K562 (cell line): ENCODE results near the gene FAM83D. TPM values are rescaled to one million over a fixed set of nuclear protein-coding genes. Genes with fewer than 3 reads are reported as not detected.

Experiments used
- ATAC-seq: fragments of 200-7000 bp; cut with Tn5 transposase; 3 replicates; pipeline ENCODE4 v1.9.1; 2020; ENCODE audit warnings: moderate library complexity
- BruUV-seq: library from RNA; stranded (reverse); fragments of 400-500 nt; replicated peaks from 2 replicates; lab custom pipeline; 2021; lab: Mats Ljungman, UMichigan
- CTCF ChIA-PET: fragments of 300-600 bp; formaldehyde crosslinking; extraction: SDS; loops from one replicate; lab custom pipeline; 2021; ENCODE audit warnings: low intra/inter-chr PET ratio; lab: Yijun Ruan, JAX
- POLR2A ChIA-PET: fragments of 300-600, 350-650 bp; sonication (Branson Sonifier 250); formaldehyde crosslinking; extraction: SDS; loops from one replicate; lab custom pipeline; 2021; ENCODE audit warnings: antibody characterized with exemption, inconsistent platforms; lab: Yijun Ruan, JAX
- DNase-seq, 4 experiments: peaks; one replicate each; pipeline versions ENCODE4 v3.0.0 to v3.0.0-alpha.2; 2011 to 2018; ENCODE audit warnings: low spot score in 3 of 4, mixed read lengths in 3 of 4; ENCODE audit errors: extremely low read depth in 1 of 4
- FAIRE-seq: peaks from 2 replicates; lab custom pipeline; 2011; peaks lifted over from hg19 to GRCh38; lab: Jason Lieb, UNC
- H2AFZ ChIP-seq: 2 replicates; pipeline ENCODE4 v1.6.0; 2011; ENCODE audit warnings: low read depth, low read length, control low read depth, inconsistent platforms
- H3K27ac ChIP-seq: fragments of 200-600 bp; 3 replicates; pipeline ENCODE4 v1.8.0; 2011; ENCODE audit warnings: low read depth, mild to moderate bottlenecking, control low read depth, inconsistent platforms, low read length, moderate library complexity, mixed read lengths; ENCODE audit errors: extremely low read depth
- H3K27me3 ChIP-seq, 2 experiments: fragments of 300-600 bp in 1 of 2; 2 replicates in 1 of 2; 3 replicates in 1 of 2; pipeline versions ENCODE4 v1.6.0 to v1.8.0; 2011; ENCODE audit warnings: inconsistent platforms in 2 of 2, low read length in 2 of 2, mild to moderate bottlenecking in 1 of 2, mixed read lengths in 1 of 2, moderate library complexity in 1 of 2; ENCODE audit not compliant: control insufficient read depth in 2 of 2, insufficient read depth in 2 of 2
- H3K36me3 ChIP-seq: fragments of 300-600 bp; 3 replicates; pipeline ENCODE4 v1.8.0; 2011; ENCODE audit warnings: mild to moderate bottlenecking, low read length, inconsistent platforms; ENCODE audit not compliant: control insufficient read depth, insufficient read depth
- H3K4me1 ChIP-seq, 2 experiments: fragments of 200-600 bp in 1 of 2; replicated peaks in 1 of 2; 2 replicates in 1 of 2; 3 replicates in 1 of 2; pipeline versions ENCODE4 v1.5.1 to v1.8.0; 2011; ENCODE audit warnings: inconsistent platforms in 2 of 2, low read length in 2 of 2, mild to moderate bottlenecking in 1 of 2, mixed read lengths in 1 of 2, moderate library complexity in 1 of 2; ENCODE audit not compliant: control insufficient read depth in 2 of 2, insufficient read depth in 2 of 2
- H3K4me2 ChIP-seq: 2 replicates; pipeline ENCODE4 v1.6.1; 2011; ENCODE audit warnings: low read length, control low read depth, inconsistent platforms, mixed read lengths; ENCODE audit not compliant: insufficient read depth
- H3K4me3 ChIP-seq: fragments of 200-600 bp; sonication (generic), shearing (Covaris generic); 2 replicates; pipeline ENCODE4 v1.5.1; 2016; ENCODE audit warnings: control low read depth, inconsistent platforms
- H3K79me2 ChIP-seq: fragments of 200-600 bp; 3 replicates; pipeline ENCODE4 v1.8.0; 2011; ENCODE audit warnings: low read length, inconsistent platforms; ENCODE audit not compliant: control insufficient read depth, insufficient read depth
- H3K9ac ChIP-seq, 2 experiments: 2 replicates each; pipeline versions ENCODE4 v1.6.0 to v1.6.1; 2011; ENCODE audit warnings: low read depth in 2 of 2, low read length in 2 of 2, control low read depth in 1 of 2, inconsistent platforms in 1 of 2, mild to moderate bottlenecking in 1 of 2, mixed read lengths in 1 of 2; ENCODE audit not compliant: insufficient read depth in 1 of 2
- H3K9me1 ChIP-seq: one replicate; pipeline ENCODE4 v1.6.0; 2011; ENCODE audit warnings: inconsistent platforms, mild to moderate bottlenecking, low read length, moderate library complexity; ENCODE audit not compliant: control insufficient read depth, insufficient read depth
- H3K9me3 ChIP-seq: replicated peaks from 2 replicates; pipeline ENCODE4 v1.5.1; 2011; ENCODE audit warnings: low read depth, low read length, inconsistent platforms; ENCODE audit not compliant: control insufficient read depth, insufficient read depth
- H4K20me1 ChIP-seq: replicated peaks from 2 replicates; pipeline ENCODE4 v1.6.1; 2011; ENCODE audit warnings: low read length, inconsistent platforms, mixed read lengths; ENCODE audit not compliant: control insufficient read depth, insufficient read depth
- BDP1 ChIP-seq: IDR thresholded peaks from 3 replicates; pipeline ENCODE4 v1.6.1; 2011; ENCODE audit not compliant: insufficient read length, insufficient read depth
- C11orf30 ChIP-seq: fragments of 450-650 bp; IDR thresholded peaks from 2 replicates; pipeline ENCODE4 v1.6.1; 2016; ENCODE audit warnings: low read depth, mild to moderate bottlenecking
- ELK3 ChIP-seq: fragments of 450-650 bp; formaldehyde crosslinking; IDR thresholded peaks from 2 replicates; pipeline ENCODE4 v1.4.0; 2020; ENCODE audit warnings: mild to moderate bottlenecking
- ESRRA ChIP-seq: fragments of 450-650 bp; IDR thresholded peaks from 2 replicates; pipeline ENCODE4 v1.6.1; 2014; ENCODE audit warnings: low read depth, mild to moderate bottlenecking, moderate library complexity, borderline replicate concordance
- ESRRB ChIP-seq: fragments of 250-450 bp; sonication (Bioruptor Pico); IDR thresholded peaks from 2 replicates; pipeline ENCODE4 v1.5.0; 2020; ENCODE audit warnings: mild to moderate bottlenecking, moderate library complexity, borderline replicate concordance
- GTF2F1 ChIP-seq: IDR thresholded peaks from 2 replicates; pipeline ENCODE4 v1.6.1; 2011; ENCODE audit warnings: low read depth, low read length, improper control_type of control experiment
- KDM2B ChIP-seq: fragments of 250-450 bp; sonication (Bioruptor Pico); IDR thresholded peaks from 2 replicates; pipeline ENCODE4 v1.8.0; 2021; ENCODE audit warnings: mild to moderate bottlenecking, moderate library complexity
- MXD1 ChIP-seq: fragments of 250-450 bp; sonication (Bioruptor Pico); IDR thresholded peaks from 2 replicates; pipeline ENCODE4 v1.8.0; 2021; ENCODE audit warnings: borderline replicate concordance, mild to moderate bottlenecking, moderate library complexity; ENCODE audit not compliant: poor library complexity, severe bottlenecking
- PHTF2 ChIP-seq: fragments of 250-450 bp; sonication (Bioruptor Pico); IDR thresholded peaks from 2 replicates; pipeline ENCODE4 v1.5.0; 2021; ENCODE audit warnings: mild to moderate bottlenecking
- POLR2G ChIP-seq: fragments of 200-400 bp; formaldehyde crosslinking; IDR thresholded peaks from 2 replicates; pipeline ENCODE4 v1.6.1; 2017; ENCODE audit warnings: low read depth, mild to moderate bottlenecking, antibody characterized with exemption, low read length, moderate library complexity
- RCOR1 ChIP-seq, 2 experiments: IDR thresholded peaks; 2 replicates each; pipeline ENCODE4 v1.6.1; 2012; ENCODE audit warnings: low read depth in 2 of 2, low read length in 2 of 2, borderline replicate concordance in 1 of 2, improper control_type of control experiment in 1 of 2
- TAL1 ChIP-seq: fragments of 450-650 bp; IDR thresholded peaks from 2 replicates; pipeline ENCODE4 v1.6.1; 2016; ENCODE audit warnings: mild to moderate bottlenecking
- TCF3 ChIP-seq: sonication (generic); formaldehyde crosslinking; IDR thresholded peaks from 2 replicates; pipeline ENCODE4 v1.4.0; 2020; ENCODE audit warnings: mild to moderate bottlenecking, missing genetic modification reagents
- TEAD1 ChIP-seq, 2 experiments: fragments of 450-650 bp in 1 of 2; sonication (generic) in 1 of 2; formaldehyde crosslinking; IDR thresholded peaks; 2 replicates each; pipeline versions ENCODE4 v1.4.0 to v1.8.0; 2020 to 2022; ENCODE audit warnings: mild to moderate bottlenecking in 2 of 2, missing genetic modification reagents in 1 of 2
- TSC22D4 ChIP-seq: fragments of 450-650 bp; IDR thresholded peaks from 2 replicates; pipeline ENCODE4 v1.6.1; 2016; ENCODE audit warnings: missing genetic modification characterization, missing biosample characterization, control low read depth
- ZNF197 ChIP-seq: fragments of 200-800 bp; sonication (Bioruptor generic); IDR thresholded peaks from 2 replicates; pipeline ENCODE4 v1.6.1; 2016; ENCODE audit warnings: low read depth, missing genetic modification characterization, missing compliant biosample characterization
- ZNF212 ChIP-seq: fragments of 450-650 bp; formaldehyde crosslinking; IDR thresholded peaks from 2 replicates; pipeline ENCODE4 v1.4.0; 2020; ENCODE audit warnings: mild to moderate bottlenecking
- WGBS: fragments of 100-300 bp; shearing (Covaris generic); methylation state at CpG from one replicate; pipeline ENCODE4 v1.1.6; 2016; ENCODE audit warnings: low coverage, mixed read lengths; ENCODE audit not compliant: insufficient coverage; ENCODE audit errors: missing lambda C conversion rate; 5-methylcytosine and 5-hydroxymethylcytosine counted together
- in situ Hi-C: fragments of 300-500 bp; cut with MboI; formaldehyde crosslinking; loops from 4 replicates; pipeline ENCODE4 v1.15.0; 2018; ENCODE audit warnings: inconsistent platforms, mixed read lengths
- intact Hi-C: fragments of 100-400 bp; cut with micrococcal nuclease; formaldehyde crosslinking; loops from 2 replicates; pipeline ENCODE4 v1.14.2; 2022
- polyA plus RNA-seq, 8 experiments: library from polyadenylated mRNA; depleted of rRNA in 4 of 8; stranded (reverse) in 5 of 8; unstranded in 3 of 8; fragments of >200 nt; fragmentation: Nextera tagmentation in 2 of 8; fragmentation: Illumina TruSeq in 1 of 8; extraction: Ambion mirVana in 2 of 8; extraction: Trizol in 1 of 8; gene quantifications; 2 replicates each; pipeline versions ENCODE4 v1.2.1 to v1.2.3, GENCODE V29; 2011 to 2014; ENCODE audit warnings: inconsistent platforms in 1 of 8, missing spikeins in 1 of 8
- total RNA-seq, 7 experiments: library from RNA; depleted of rRNA in 6 of 7; stranded (reverse); fragments of >200 nt in 6 of 7; fragmentation: Illumina TruSeq in 2 of 7; extraction: Trizol in 2 of 7; gene quantifications; 2 replicates each; pipeline versions ENCODE4 v1.2.1 to v1.2.3, GENCODE V29; 2011 to 2021; ENCODE audit warnings: low replicate concordance in 1 of 7

The FAM83D gene
- total and polyA plus RNA-seq, 9 of the 15 experiments (the other 6 are each of a cell fraction or from before 2014, with no cell fraction given): 8.2 to 66.1 (median 43.5) TPM

- no peak overlapping the region for H3K9ac ChIP-seq
- H4K20me1 ChIP-seq: no peaks in the 10 kb centered on the region
- H3K27ac ChIP-seq: no peak overlapping the region
- H2AFZ ChIP-seq: no peak overlapping the region
- TF ChIP-seq TAL1: no peak
- no peak for TF ChIP-seq MXD1 (CRISPR knock-in tag)
- TF ChIP-seq C11orf30: no peak
- no peak for TF ChIP-seq PHTF2 (CRISPR knock-in tag)
- no peak for TF ChIP-seq ELK3 (CRISPR knock-in tag)
- TF ChIP-seq ZNF197: no peak
- TF ChIP-seq TCF3 (CRISPR knock-in tag): no peak
- TF ChIP-seq BDP1: no peak
- TF ChIP-seq ZNF212 (CRISPR knock-in tag): no peak
- no peak for TF ChIP-seq ESRRA
- no peak for TF ChIP-seq RCOR1 (IDR thresholded peaks at IDR 0.05; ENCODE audit: borderline replicate concordance in 1 of 2, low read depth in 2 of 2, low read length in 2 of 2)
- TF ChIP-seq ESRRB (CRISPR knock-in tag): no peak
- TF ChIP-seq TSC22D4: no peak
- TF ChIP-seq KDM2B (CRISPR knock-in tag): no peak
- no peak for TF ChIP-seq POLR2G
- no peak for TF ChIP-seq GTF2F1
- no peak for TF ChIP-seq TEAD1 (CRISPR knock-in tag; IDR thresholded peaks at IDR 0.05)
- no peaks in the 10 kb centered on the region for H3K9me1 ChIP-seq
- H3K36me3 ChIP-seq: no peaks in the 10 kb centered on the region
- no peak; the same call in 2 of the 3 replicates for ATAC-seq
- DNase-seq: no peak
- H3K9me3 ChIP-seq: 0 out of 2 replicates have a peak, but pooled peaks cover 5% of the 10 kb centered on the region
- no TSS peak for BruUV-seq
- FAIRE-seq: no peak
- intact Hi-C loops (no loop called here), in situ Hi-C loops (no loop called here)
- CTCF ChIA-PET: no interaction called here
- no peak overlapping the region for H3K4me2 ChIP-seq
- H3K79me2 ChIP-seq: no peaks in the 10 kb centered on the region
- POLR2A ChIA-PET: interaction anchor here (1.3 to 2.0 kb wide), 3 partner anchors 10 to 19 kb away, joined by 4 to 10 read pairs (median 5); partner anchors contain the start of gene FAM83D
- no peaks in the 10 kb centered on the region for H3K4me1 ChIP-seq
- no peaks in the 10 kb centered on the region for H3K27me3 ChIP-seq
- no peak overlapping the region for H3K4me3 ChIP-seq
- WGBS: 45% methylated on average over 10 of the region's 13 CpGs
Observed at GRCh38 chr20:38907918-38908677, 18.1 kb upstream of the FAM83D start.
